ENCODE data around the gene ADM. TPM values are rescaled to one million over a fixed set of nuclear protein-coding genes. Genes with fewer than 3 reads are reported as not detected.

Gene ADM
- total RNA-seq, 4 donors from 2014 or later: 8.0 to 69.1 (median 20.5) TPM

DNA sequence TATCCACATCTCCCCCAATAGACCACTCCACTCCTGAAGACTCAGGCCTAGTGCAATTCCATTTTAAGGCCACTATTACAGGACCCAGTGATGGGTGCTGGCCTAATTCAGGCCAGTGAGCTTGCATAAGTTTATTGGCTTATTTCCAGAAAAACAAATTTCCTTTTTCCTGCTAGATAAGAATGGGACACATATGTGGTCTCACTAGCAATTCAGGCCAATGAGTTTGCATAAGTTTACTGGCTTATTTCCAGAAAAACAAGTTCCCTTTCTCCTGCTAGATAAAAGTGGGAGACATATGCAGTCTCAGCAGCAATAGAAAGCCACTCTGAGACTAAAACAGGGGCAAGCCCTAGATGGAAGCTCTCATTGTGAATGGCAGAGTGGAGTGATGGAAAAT is 22.4 kb downstream of the ADM start:
- no peak overlapping the region for H3K4me3 ChIP-seq (replicated peaks in 1 of 3)
- TF ChIP-seq POLR2A (IDR thresholded peaks at IDR 0.05): no peak
- TF ChIP-seq, protein P1, sequence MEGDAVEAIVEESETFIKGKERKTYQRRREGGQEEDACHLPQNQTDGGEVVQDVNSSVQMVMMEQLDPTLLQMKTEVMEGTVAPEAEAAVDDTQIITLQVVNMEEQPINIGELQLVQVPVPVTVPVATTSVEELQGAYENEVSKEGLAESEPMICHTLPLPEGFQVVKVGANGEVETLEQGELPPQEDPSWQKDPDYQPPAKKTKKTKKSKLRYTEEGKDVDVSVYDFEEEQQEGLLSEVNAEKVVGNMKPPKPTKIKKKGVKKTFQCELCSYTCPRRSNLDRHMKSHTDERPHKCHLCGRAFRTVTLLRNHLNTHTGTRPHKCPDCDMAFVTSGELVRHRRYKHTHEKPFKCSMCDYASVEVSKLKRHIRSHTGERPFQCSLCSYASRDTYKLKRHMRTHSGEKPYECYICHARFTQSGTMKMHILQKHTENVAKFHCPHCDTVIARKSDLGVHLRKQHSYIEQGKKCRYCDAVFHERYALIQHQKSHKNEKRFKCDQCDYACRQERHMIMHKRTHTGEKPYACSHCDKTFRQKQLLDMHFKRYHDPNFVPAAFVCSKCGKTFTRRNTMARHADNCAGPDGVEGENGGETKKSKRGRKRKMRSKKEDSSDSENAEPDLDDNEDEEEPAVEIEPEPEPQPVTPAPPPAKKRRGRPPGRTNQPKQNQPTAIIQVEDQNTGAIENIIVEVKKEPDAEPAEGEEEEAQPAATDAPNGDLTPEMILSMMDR (IDR thresholded peaks at IDR 0.05): no peak
- peaks cover 22 to 41% of the 10 kb centered on the region in 2 donors for H3K4me1 ChIP-seq
- no peaks in the 10 kb centered on the region for H3K27me3 ChIP-seq
- peak overlapping the region in 1 of 3 donors; percentile 49 for H3K27ac ChIP-seq
- DNase-seq: no peak
- intact Hi-C loops (cut with DNase I): no loop called here
- H3K9me3 ChIP-seq: no peaks in the 10 kb centered on the region
- H3K36me3 ChIP-seq: no peaks in the 10 kb centered on the region

- 57 to 58% methylated on average over 3 of the region's 3 CpGs for WGBS, 2 donors
- no peaks in the 10 kb centered on the region for H3K9me3 ChIP-seq
- H3K4me3 ChIP-seq (replicated peaks in 1 of 3): no peak overlapping the region
- H3K27me3 ChIP-seq: no peaks in the 10 kb centered on the region
- peak overlapping the region in 2 of 3 donors; percentile 49 to 54 for H3K27ac ChIP-seq
- intact Hi-C loops (cut with DNase I): no loop called here
- no peaks in the 10 kb centered on the region for H3K36me3 ChIP-seq
- DNase-seq: peak in 1 of 2 donors; percentile 22
- TF ChIP-seq, protein P1 (IDR thresholded peaks at IDR 0.05): no peak
- no peak for TF ChIP-seq POLR2A (IDR thresholded peaks at IDR 0.05)
- H3K4me1 ChIP-seq: peaks cover 22 to 34% of the 10 kb centered on the region in 2 donors
Measured at GRCh38 chr11:10328314-10329098, 23.6 kb downstream of the ADM start.

DNA sequence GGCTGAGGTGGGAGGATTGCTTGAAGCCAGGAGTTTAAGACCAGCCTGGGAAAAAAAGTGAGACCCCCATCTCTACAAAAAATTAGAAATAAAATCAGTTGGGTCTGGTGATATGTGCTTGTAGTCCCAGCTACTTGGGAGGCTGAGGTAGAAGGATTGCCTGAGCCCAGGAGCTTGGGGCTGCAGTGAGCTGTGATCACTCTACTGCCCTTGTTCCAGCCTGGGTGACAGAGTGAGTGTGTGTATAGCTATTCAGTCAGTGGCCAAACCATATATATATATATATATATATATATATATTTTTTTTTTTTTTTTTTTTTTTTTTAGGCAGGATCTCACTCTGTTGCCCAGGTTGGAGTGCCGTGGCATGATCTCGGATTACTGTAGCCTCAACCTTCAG is 24.5 kb downstream of the ADM start:
- Histone ChIP-seq H3K36me3 (no peaks in the 10 kb centered on the region), H3K4me1 (peaks cover 22 to 34% of the 10 kb centered on the region in 2 donors), H3K4me3 (replicated peaks in 1 of 3) (no peak overlapping the region), H3K27me3 (no peaks in the 10 kb centered on the region), H3K9me3 (no peaks in the 10 kb centered on the region), H3K27ac (no peak overlapping the region)
- no peak for DNase-seq
- TF ChIP-seq POLR2A (IDR thresholded peaks at IDR 0.05): no peak
- TF ChIP-seq, protein P1 (IDR thresholded peaks at IDR 0.05): no peak
- WGBS, 2 donors: 88 to 92% methylated on average over 2 of the region's 2 CpGs
- intact Hi-C loops (cut with DNase I): no loop called here

- H3K4me1 ChIP-seq: peaks cover 22 to 34% of the 10 kb centered on the region in 2 donors
- 61 to 72% methylated on average over 2 of the region's 2 CpGs for WGBS, 2 donors
- no peaks in the 10 kb centered on the region for H3K36me3 ChIP-seq
- no peaks in the 10 kb centered on the region for H3K27me3 ChIP-seq
- intact Hi-C loops (cut with DNase I): no loop called here
- DNase-seq: no peak
- no peak for TF ChIP-seq POLR2A (IDR thresholded peaks at IDR 0.05)
- TF ChIP-seq, protein P1 (IDR thresholded peaks at IDR 0.05): no peak
- H3K9me3 ChIP-seq: no peaks in the 10 kb centered on the region
- no peak overlapping the region for H3K27ac ChIP-seq
- H3K4me3 ChIP-seq (replicated peaks in 1 of 3): no peak overlapping the region
Measured at GRCh38 chr11:10329935-10330334, 25.1 kb downstream of the ADM start.

DNA sequence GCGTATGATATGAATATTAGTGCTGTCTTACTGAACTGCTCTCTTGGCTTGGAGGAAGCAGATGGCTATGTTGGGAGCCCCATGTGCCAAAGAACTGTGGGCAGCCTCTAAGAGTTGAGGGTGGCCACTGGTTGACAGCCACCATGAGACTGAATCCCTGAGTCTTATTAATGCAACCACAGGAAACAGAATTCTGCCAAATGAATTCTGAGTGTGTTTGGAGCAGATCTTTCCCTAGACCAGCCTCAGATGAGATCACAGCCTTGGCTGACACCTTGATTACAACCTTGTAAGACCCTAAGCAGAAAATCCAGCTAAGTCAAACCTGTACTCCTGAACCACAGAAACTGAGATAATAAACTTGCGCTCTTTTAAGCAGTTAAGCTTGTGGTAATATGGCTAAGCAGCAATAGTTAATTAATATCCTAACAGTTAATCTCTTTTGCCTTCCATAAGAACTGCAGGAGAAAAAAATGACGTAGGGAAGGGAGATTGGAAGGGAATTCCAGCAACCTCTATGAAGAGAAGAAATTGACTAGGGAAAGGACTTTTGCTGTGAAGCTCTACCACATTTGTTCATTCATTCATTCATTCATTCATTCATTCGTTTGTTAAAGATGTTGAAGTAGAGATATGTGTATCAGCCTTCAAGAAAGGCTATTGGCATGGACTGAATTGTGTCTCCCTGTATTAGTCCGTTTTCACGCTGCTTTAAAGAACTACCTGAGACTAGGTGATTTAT is 26.8 kb downstream of the ADM start:
- no peak for DNase-seq
- Histone ChIP-seq H3K27ac (no peak overlapping the region), H3K9me3 (no peaks in the 10 kb centered on the region), H3K4me1 (peaks cover 18 to 26% of the 10 kb centered on the region in 2 donors), H3K4me3 (replicated peaks in 1 of 3) (no peak overlapping the region), H3K27me3 (no peaks in the 10 kb centered on the region), H3K36me3 (no peaks in the 10 kb centered on the region)
- intact Hi-C loops (cut with DNase I): no loop called here
- 87 to 90% methylated on average over 6 of the region's 6 CpGs for WGBS, 2 donors
- TF ChIP-seq POLR2A (IDR thresholded peaks at IDR 0.05): no peak
- TF ChIP-seq, protein P1 (IDR thresholded peaks at IDR 0.05): no peak

Measured in thyroid gland (tissue), 4 donors.